Measurements from ENCODE around the gene KCNIP4. TPM values are rescaled to one million over a fixed set of nuclear protein-coding genes. Genes with fewer than 3 reads are reported as not detected.

The KCNIP4 gene
- total and polyA plus RNA-seq, 2 of the 8 experiments (the other 6 are each of a cell fraction or from before 2014, with no cell fraction given) = 0.06 TPM; not detected in 1

GRCh38 chr4:21752616-21753015 lies 196.0 kb downstream of the KCNIP4 start:
- H2BK20ac ChIP-seq (ENCODE audit: low read length) = no peak overlapping the region
- no peak overlapping the region for H2AFZ ChIP-seq (ENCODE audit: low read length)
- no peak for FAIRE-seq
- no peaks in the 10 kb centered on the region for H3K79me2 ChIP-seq (ENCODE audit: control insufficient read depth in 1 of 2, insufficient read depth in 2 of 2, low read length in 2 of 2)
- H3K56ac ChIP-seq (replicated peaks; ENCODE audit: insufficient read length, low read depth, low read length) = no peak overlapping the region
- no peak overlapping the region for H3K4me2 ChIP-seq (ENCODE audit: insufficient read depth in 1 of 2, low read depth in 2 of 2, low read length in 2 of 2)
- no peak overlapping the region for H2BK15ac ChIP-seq (ENCODE audit: low read length)
- no peak overlapping the region for H4K8ac ChIP-seq (ENCODE audit: extremely low read depth, insufficient read depth, low read length)
- H3K36me3 ChIP-seq (ENCODE audit: control insufficient read depth in 2 of 4, insufficient read depth in 4 of 4, low read length in 3 of 4) = no peaks in the 10 kb centered on the region
- no peak overlapping the region for H2AK5ac ChIP-seq (ENCODE audit: low read depth, low read length)
- H3K4me1 ChIP-seq (replicated peaks in 1 of 4; ENCODE audit: control insufficient read depth in 3 of 4, insufficient read depth in 4 of 4, low read length in 3 of 4) = peaks cover 0 to 4% (median 0%) of the 10 kb centered on the region in 4 experiments; a peak in 2 of 7 replicates
- no peaks in the 10 kb centered on the region for H3K9me3 ChIP-seq (ENCODE audit: insufficient read depth in 2 of 2, low read depth in 1 of 2, low read length in 1 of 2)
- no peak overlapping the region for H3K18ac ChIP-seq (ENCODE audit: extremely low read depth, low read length)
- H3K4ac ChIP-seq (replicated peaks; ENCODE audit: insufficient read length, low read depth, low read length) = no peak overlapping the region
- H2BK5ac ChIP-seq (ENCODE audit: low read depth, low read length) = no peak overlapping the region
- H3K23ac ChIP-seq (ENCODE audit: insufficient read length) = no peak overlapping the region
- no peak overlapping the region for H3K14ac ChIP-seq (ENCODE audit: insufficient read length)
- H3K79me1 ChIP-seq (ENCODE audit: low read depth, low read length) = no peaks in the 10 kb centered on the region
- CTCF ChIA-PET (ENCODE audit: partially characterized antibody) = interaction anchor here (1.0 to 4.1 kb wide), 9 partner anchors 12 to 561 kb away, joined by 3 to 22 read pairs (median 6); no protein-coding TSS in a partner anchor
- no peak overlapping the region for H2BK120ac ChIP-seq (replicated peaks; ENCODE audit: low read depth, low read length)
- H3K27me3 ChIP-seq (replicated peaks in 1 of 4; ENCODE audit: control insufficient read depth in 3 of 4, extremely low read depth in 1 of 4, insufficient read depth in 3 of 4, low read length in 3 of 4) = no peaks in the 10 kb centered on the region
- no peak overlapping the region for H4K5ac ChIP-seq (ENCODE audit: insufficient read length, low read depth, low read length)
- no peaks in the 10 kb centered on the region for H3K23me2 ChIP-seq (ENCODE audit: low read depth, low read length)
- POLR2A ChIA-PET (ENCODE audit: partially characterized antibody) = no interaction called here
- TF ChIP-seq EGR1 (IDR thresholded peaks at IDR 0.05; ENCODE audit: borderline replicate concordance, low read depth, low read length) = no peak
- TF ChIP-seq EP300 (IDR thresholded peaks at IDR 0.05; ENCODE audit: borderline replicate concordance in 1 of 2, low read depth in 2 of 2, low read length in 2 of 2) = no peak
- TF ChIP-seq KDM1A (IDR thresholded peaks at IDR 0.05; ENCODE audit: borderline replicate concordance, low read length) = no peak
- TF ChIP-seq HDAC6 (IDR thresholded peaks at IDR 0.05; ENCODE audit: low read depth, low read length) = no peak
- H2BK12ac ChIP-seq (ENCODE audit: low read depth, low read length) = no peak overlapping the region
- DNase-seq (ENCODE audit: low read depth in 1 of 2, low spot score in 2 of 2) = no peak
- H3K4me3 ChIP-seq (ENCODE audit: extremely low read depth in 1 of 4, insufficient read depth in 2 of 4, low read depth in 3 of 4, low read length in 4 of 4) = no peak overlapping the region
- no peak overlapping the region for H3K27ac ChIP-seq (ENCODE audit: low read depth, low read length)
- H4K91ac ChIP-seq (replicated peaks; ENCODE audit: insufficient read length, low read length) = no peak overlapping the region
- no peak overlapping the region for H3K9ac ChIP-seq (replicated peaks in 1 of 4; ENCODE audit: extremely low read depth in 1 of 4, low read depth in 3 of 4, low read length in 3 of 4)
- H4K20me1 ChIP-seq (replicated peaks in 1 of 2; ENCODE audit: control insufficient read depth in 1 of 2, insufficient read depth in 2 of 2, low read length in 2 of 2) = no peaks in the 10 kb centered on the region

Measured in H1 (cell line).